Tibial nerve (tissue), 4 donors: ENCODE measurements around the gene PCSK2. TPM values are rescaled to one million over a fixed set of nuclear protein-coding genes. Genes with fewer than 3 reads are reported as not detected.
A peak's percentile ranks its signal among the peaks of the same experiment; 100 is the strongest.

Source experiments
- DNase-seq, 2 donors: peaks; one replicate each; pipeline ENCODE4 v3.0.0-alpha.2; 2019; ENCODE audit warnings: low spot score in 2 of 2
- H3K27ac ChIP-seq, 4 donors: fragments of 200-600 bp; sonication (generic) in 3 of 4; one replicate each; pipeline ENCODE4 v1.5.1; 2017 to 2019; ENCODE audit warnings: mild to moderate bottlenecking in 1 of 4
- H3K27me3 ChIP-seq, 2 donors: fragments of 200-600 bp; sonication (generic) in 1 of 2; one replicate each; pipeline versions ENCODE4 v1.5.1 to v1.6.0; 2017 to 2019
- H3K36me3 ChIP-seq, 3 donors: fragments of 200-600 bp; sonication (generic); one replicate each; pipeline ENCODE4 v1.5.1; 2018 to 2019
- H3K4me1 ChIP-seq, 4 donors: fragments of 200-600 bp; sonication (generic) in 3 of 4; one replicate each; pipeline ENCODE4 v1.5.1; 2017 to 2019
- H3K4me3 ChIP-seq, 4 donors: fragments of 200-600 bp; sonication (generic) in 3 of 4; one replicate each; pipeline ENCODE4 v1.5.1; 2017 to 2019; ENCODE audit warnings: mild to moderate bottlenecking in 1 of 4, moderate library complexity in 1 of 4
- H3K9me3 ChIP-seq, 4 donors: fragments of 200-600 bp; sonication (generic) in 3 of 4; one replicate each; pipeline ENCODE4 v1.5.1; 2017 to 2019
- EP300 ChIP-seq, 2 donors: sonication (generic); formaldehyde crosslinking; IDR thresholded peaks; one replicate each; pipeline ENCODE4 v1.6.1; 2017; ENCODE audit warnings: antibody characterized with exemption in 2 of 2, mild to moderate bottlenecking in 1 of 2
- POLR2A ChIP-seq, 2 donors: fragments of 450-650 bp; IDR thresholded peaks; one replicate each; pipeline ENCODE4 v1.6.1; 2017; ENCODE audit warnings: antibody characterized with exemption in 2 of 2, mild to moderate bottlenecking in 2 of 2, moderate library complexity in 2 of 2
- WGBS, 2 donors: methylation state at CpG; one replicate each; pipeline ENCODE4 v1.1.5; 2018; 5-methylcytosine and 5-hydroxymethylcytosine counted together
- total RNA-seq, 4 donors: library from RNA; depleted of rRNA; stranded (reverse); fragments of >200 nt; gene quantifications; one replicate each; pipeline ENCODE4 v1.1.0, GENCODE V29; 2016
- TF ChIP-seq, protein P1 (sequence below), 5 experiments: fragments of 200-600 bp in 3 of 5; fragments of 450-650 bp in 2 of 5; sonication (generic) in 3 of 5; IDR thresholded peaks; one replicate each; pipeline ENCODE4 v1.5.1; 2016 to 2019; ENCODE audit warnings: antibody characterized with exemption in 5 of 5, mild to moderate bottlenecking in 3 of 5, moderate library complexity in 2 of 5

Gene PCSK2
- total RNA-seq, 4 donors from 2014 or later: 1.0 to 4.8 (median 3.0) TPM

DNA sequence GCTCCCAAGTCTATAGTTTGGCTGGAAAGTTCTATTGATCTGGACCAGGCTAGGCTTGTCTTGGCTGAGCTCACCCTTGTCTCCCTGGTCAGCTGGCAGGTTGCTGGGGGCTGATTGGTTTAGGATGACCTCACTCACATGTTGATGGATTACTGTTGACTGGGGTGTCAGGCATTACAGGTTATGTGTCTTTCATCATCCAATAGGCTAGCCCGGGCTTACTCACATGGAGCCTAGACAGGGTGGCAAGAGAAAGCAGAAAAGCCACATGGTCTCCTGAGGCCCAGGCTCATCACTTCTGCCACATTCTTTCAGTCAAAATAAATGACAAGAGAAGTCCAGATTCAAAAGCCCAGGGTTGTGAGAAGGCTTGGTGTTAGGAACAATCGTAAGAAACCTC, 200.8 kb downstream of the PCSK2 start:
- Histone ChIP-seq H3K4me1 (peaks cover 0 to 8% (median 0%) of the 10 kb centered on the region in 4 donors), H3K27ac (no peak overlapping the region), H3K36me3 (no peaks in the 10 kb centered on the region), H3K27me3 (no peaks in the 10 kb centered on the region), H3K4me3 (no peak overlapping the region), H3K9me3 (no peaks in the 10 kb centered on the region)
- 81 to 92% methylated on average over 2 of the region's 2 CpGs for WGBS, 2 donors
- no peak for DNase-seq
- TF ChIP-seq POLR2A (IDR thresholded peaks at IDR 0.05): no peak
- TF ChIP-seq EP300 (IDR thresholded peaks at IDR 0.05): no peak
- TF ChIP-seq, protein P1, sequence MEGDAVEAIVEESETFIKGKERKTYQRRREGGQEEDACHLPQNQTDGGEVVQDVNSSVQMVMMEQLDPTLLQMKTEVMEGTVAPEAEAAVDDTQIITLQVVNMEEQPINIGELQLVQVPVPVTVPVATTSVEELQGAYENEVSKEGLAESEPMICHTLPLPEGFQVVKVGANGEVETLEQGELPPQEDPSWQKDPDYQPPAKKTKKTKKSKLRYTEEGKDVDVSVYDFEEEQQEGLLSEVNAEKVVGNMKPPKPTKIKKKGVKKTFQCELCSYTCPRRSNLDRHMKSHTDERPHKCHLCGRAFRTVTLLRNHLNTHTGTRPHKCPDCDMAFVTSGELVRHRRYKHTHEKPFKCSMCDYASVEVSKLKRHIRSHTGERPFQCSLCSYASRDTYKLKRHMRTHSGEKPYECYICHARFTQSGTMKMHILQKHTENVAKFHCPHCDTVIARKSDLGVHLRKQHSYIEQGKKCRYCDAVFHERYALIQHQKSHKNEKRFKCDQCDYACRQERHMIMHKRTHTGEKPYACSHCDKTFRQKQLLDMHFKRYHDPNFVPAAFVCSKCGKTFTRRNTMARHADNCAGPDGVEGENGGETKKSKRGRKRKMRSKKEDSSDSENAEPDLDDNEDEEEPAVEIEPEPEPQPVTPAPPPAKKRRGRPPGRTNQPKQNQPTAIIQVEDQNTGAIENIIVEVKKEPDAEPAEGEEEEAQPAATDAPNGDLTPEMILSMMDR (IDR thresholded peaks at IDR 0.05): no peak

GRCh38 chr20:17430125-17430950, 203.5 kb downstream of the PCSK2 start:
- no peaks in the 10 kb centered on the region for H3K9me3 ChIP-seq
- H3K4me3 ChIP-seq: no peak overlapping the region
- H3K27ac ChIP-seq: no peak overlapping the region
- TF ChIP-seq, protein P1 (IDR thresholded peaks at IDR 0.05): no peak
- TF ChIP-seq EP300 (IDR thresholded peaks at IDR 0.05) (no peak), POLR2A (IDR thresholded peaks at IDR 0.05) (no peak)
- no peaks in the 10 kb centered on the region for H3K36me3 ChIP-seq
- H3K27me3 ChIP-seq: no peaks in the 10 kb centered on the region
- DNase-seq: no peak
- H3K4me1 ChIP-seq: peaks cover 0 to 8% (median 0%) of the 10 kb centered on the region in 4 donors
- WGBS, 2 donors: 68 to 73% methylated on average over 3 of the region's 3 CpGs

GRCh38 chr20:17431621-17432364, 205.0 kb downstream of the PCSK2 start:
- H3K27ac ChIP-seq: no peak overlapping the region
- H3K4me3 ChIP-seq: no peak overlapping the region
- 32 to 33% methylated on average over 17 of the region's 17 CpGs for WGBS, 2 donors
- no peaks in the 10 kb centered on the region for H3K9me3 ChIP-seq
- H3K27me3 ChIP-seq: no peaks in the 10 kb centered on the region
- TF ChIP-seq, protein P1 (IDR thresholded peaks at IDR 0.05): peak; percentile 82 to 93 (median 84)
- TF ChIP-seq POLR2A (IDR thresholded peaks at IDR 0.05): no peak
- peaks cover 0 to 8% (median 0%) of the 10 kb centered on the region in 4 donors for H3K4me1 ChIP-seq
- peak in 1 of 2 donors; percentile 36 for DNase-seq
- H3K36me3 ChIP-seq: no peaks in the 10 kb centered on the region

DNA sequence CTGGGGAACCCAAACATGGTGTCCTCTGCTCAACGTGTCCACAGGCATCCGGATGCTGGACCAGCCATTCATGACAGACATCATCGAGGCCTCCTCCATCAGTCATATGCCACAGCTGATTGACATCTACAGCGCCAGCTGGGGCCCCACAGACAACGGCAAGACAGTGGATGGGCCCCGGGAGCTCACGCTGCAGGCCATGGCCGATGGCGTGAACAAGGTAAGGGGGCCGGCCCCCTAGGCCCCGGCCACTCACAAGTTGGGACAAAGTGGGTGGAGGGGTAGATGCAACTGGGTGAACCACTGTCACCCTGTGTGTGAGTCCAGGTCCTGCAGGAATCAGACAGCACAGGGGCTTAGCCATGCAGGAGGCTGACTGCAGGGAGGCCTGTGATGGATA, 209.8 kb downstream of the PCSK2 start:
- peaks cover 0 to 5% (median 0%) of the 10 kb centered on the region in 4 donors for H3K9me3 ChIP-seq
- no peaks in the 10 kb centered on the region for H3K27me3 ChIP-seq
- DNase-seq: no peak
- no peak overlapping the region for H3K27ac ChIP-seq
- no peaks in the 10 kb centered on the region for H3K36me3 ChIP-seq
- no peak overlapping the region for H3K4me3 ChIP-seq
- TF ChIP-seq EP300 (IDR thresholded peaks at IDR 0.05) (no peak), POLR2A (IDR thresholded peaks at IDR 0.05) (no peak)
- TF ChIP-seq, protein P1 (IDR thresholded peaks at IDR 0.05): no peak
- H3K4me1 ChIP-seq: peaks cover 0 to 2% (median 0%) of the 10 kb centered on the region in 4 donors
- 90 to 93% methylated on average over 11 of the region's 11 CpGs for WGBS, 2 donors

DNA sequence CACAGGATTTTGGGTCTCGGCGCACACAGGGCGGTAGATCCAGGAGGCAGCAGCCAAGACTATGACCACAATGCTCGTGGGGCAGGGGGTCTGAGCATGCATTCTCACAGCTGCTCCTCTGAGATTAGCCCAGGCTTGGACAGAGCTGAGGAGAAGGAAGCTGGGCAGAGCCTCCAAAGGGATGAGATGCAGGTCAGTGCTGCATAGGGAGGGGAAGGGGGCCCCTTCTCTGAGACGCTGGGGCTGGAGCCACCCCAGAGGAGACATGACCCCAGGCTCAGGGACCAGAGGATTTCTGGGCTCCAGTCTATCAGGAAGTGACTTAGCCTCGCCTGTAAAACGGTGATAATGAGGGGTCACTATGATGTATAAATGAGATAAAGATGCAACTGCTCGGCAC, 210.4 kb downstream of the PCSK2 start:
- Histone ChIP-seq H3K4me3 (no peak overlapping the region), H3K27ac (no peak overlapping the region), H3K4me1 (no peaks in the 10 kb centered on the region), H3K27me3 (no peaks in the 10 kb centered on the region), H3K9me3 (peaks cover 0 to 8% (median 0%) of the 10 kb centered on the region in 4 donors), H3K36me3 (no peaks in the 10 kb centered on the region)
- DNase-seq: no peak
- WGBS, 2 donors: 52 to 67% methylated on average over 8 of the region's 8 CpGs
- TF ChIP-seq, protein P1 (IDR thresholded peaks at IDR 0.05): no peak
- TF ChIP-seq POLR2A (IDR thresholded peaks at IDR 0.05) (no peak), EP300 (IDR thresholded peaks at IDR 0.05) (no peak)
